GM18508 (cell line): ENCODE measurements around the gene ALDOB.

Experiments used
- ATAC-seq: cut with Tn5 transposase; IDR thresholded peaks from one replicate; pipeline ENCODE4 v1.9.1; 2021; ENCODE audit warnings: moderate number of reproducible peaks; ENCODE audit not compliant: insufficient read depth, unreplicated experiment

ALDOB gene

GRCh38 chr9:101435601-101436079 lies at the start of gene ALDOB:
Gene ALDOB, minus strand, starts transcription at chr9:101435774. Its CDS starts 4,887 bp downstream, at chr9:101430887.
- ATAC-seq: no peak

GRCh38 chr9:101484046-101484445 lies 48.5 kb upstream of the ALDOB start:
- ATAC-seq: no peak

GRCh38 chr9:101481261-101481660 lies 45.7 kb upstream of the ALDOB start:
- ATAC-seq: no peak

- ATAC-seq: no peak
Measured at GRCh38 chr9:101480386-101480785, 44.8 kb upstream of the ALDOB start.

GRCh38 chr9:101479338-101480030 lies 43.9 kb upstream of the ALDOB start:
- ATAC-seq: no peak

GRCh38 chr9:101478906-101479305 lies 43.3 kb upstream of the ALDOB start:
- no peak for ATAC-seq

- ATAC-seq: no peak
Measured at GRCh38 chr9:101478444-101478843, 42.9 kb upstream of the ALDOB start.

- ATAC-seq: no peak
Measured at GRCh38 chr9:101477736-101478135, 42.2 kb upstream of the ALDOB start.

GRCh38 chr9:101477214-101477613 lies 41.6 kb upstream of the ALDOB start:
- no peak for ATAC-seq

- no peak for ATAC-seq
Measured at GRCh38 chr9:101476576-101477208, 41.1 kb upstream of the ALDOB start.

- ATAC-seq: no peak
Measured at GRCh38 chr9:101472891-101473290, 37.3 kb upstream of the ALDOB start.

- no peak for ATAC-seq
Measured at GRCh38 chr9:101470929-101471328, 35.4 kb upstream of the ALDOB start.

- ATAC-seq: no peak
Measured at GRCh38 chr9:101470021-101470420, 34.4 kb upstream of the ALDOB start.

GRCh38 chr9:101469026-101469425 lies 33.5 kb upstream of the ALDOB start:
- no peak for ATAC-seq

- ATAC-seq: no peak
Measured at GRCh38 chr9:101468116-101468515, 32.5 kb upstream of the ALDOB start.

- no peak for ATAC-seq
Measured at GRCh38 chr9:101467690-101468089, 32.1 kb upstream of the ALDOB start.

- ATAC-seq: no peak
Measured at GRCh38 chr9:101466863-101467262, 31.3 kb upstream of the ALDOB start.

GRCh38 chr9:101465326-101465915 lies 29.8 kb upstream of the ALDOB start:
- no peak for ATAC-seq

- no peak for ATAC-seq
Measured at GRCh38 chr9:101463397-101463796, 27.8 kb upstream of the ALDOB start.

GRCh38 chr9:101462558-101462957 lies 27.0 kb upstream of the ALDOB start:
- no peak for ATAC-seq

GRCh38 chr9:101460965-101461364 lies 25.4 kb upstream of the ALDOB start:
- ATAC-seq: no peak
